G401 (cell line): ENCODE data around the gene CADM2. TPM values are rescaled to one million over a fixed set of nuclear protein-coding genes. Genes with fewer than 3 reads are reported as not detected.
A peak's percentile ranks its signal among the peaks of the same experiment; 100 is the strongest.
"Not testable (repeated sequence)": the region's sequence is repeated elsewhere in the genome, so short reads cannot be mapped to it uniquely, and the experiment has no call there.

Experiments
- DNase-seq: peaks from one replicate; pipeline ENCODE4 v3.0.0-alpha.2; 2015; ENCODE audit warnings: low spot score
- in situ Hi-C: cut with HindIII; loops from 2 replicates; pipeline ENCODE4 v1.10.0; 2016; ENCODE audit warnings: low sequenced_read_pairs, mixed read lengths
- total RNA-seq: library from RNA; depleted of rRNA; stranded (reverse); fragments of >200 nt; shearing (Covaris generic); gene quantifications from 2 replicates; pipeline ENCODE4 v1.2.3, GENCODE V29; 2014

Gene CADM2
- total RNA-seq, 1 experiment from 2014 or later = not detected

GRCh38 chr3:85922374-85922773 is 963.6 kb downstream of the CADM2 start:
- in situ Hi-C loops = no loop called here
- no peak for DNase-seq

GRCh38 chr3:85930718-85931117 is 971.9 kb downstream of the CADM2 start:
- DNase-seq = no peak
- in situ Hi-C loops = no loop called here

GRCh38 chr3:85933326-85933725 is 974.5 kb downstream of the CADM2 start:
- no peak for DNase-seq
- in situ Hi-C loops = no loop called here

- in situ Hi-C loops = no loop called here
- no peak for DNase-seq
Observed at GRCh38 chr3:85935171-85935570, 976.4 kb downstream of the CADM2 start.

- DNase-seq = peak; percentile 33
- in situ Hi-C loops = no loop called here
Observed at GRCh38 chr3:85939074-85939482, 980.3 kb downstream of the CADM2 start.

GRCh38 chr3:85950435-85950834 is 991.6 kb downstream of the CADM2 start:
- no peak for DNase-seq
- in situ Hi-C loops = no loop called here

GRCh38 chr3:85960793-85961192 is 1002.0 kb downstream of the CADM2 start:
- no peak for DNase-seq
- in situ Hi-C loops = no loop called here

- DNase-seq = no peak
- in situ Hi-C loops = no loop called here
Observed at GRCh38 chr3:85977615-85978338, 1019.0 kb downstream of the CADM2 start.

GRCh38 chr3:85979034-85979433 is 1020.2 kb downstream of the CADM2 start:
- in situ Hi-C loops = no loop called here
- no peak for DNase-seq

- in situ Hi-C loops = not testable (repeated sequence)
Observed at GRCh38 chr3:85989581-85989980, 1030.8 kb downstream of the CADM2 start.

GRCh38 chr3:86029590-86029989 is 1070.8 kb downstream of the CADM2 start:
- in situ Hi-C loops = no loop called here
- DNase-seq = no peak

More at GRCh38 chr3:85989581-85989980, 1030.8 kb downstream of the CADM2 start:
- DNase-seq = not testable (repeated sequence)

- no peak for DNase-seq
- in situ Hi-C loops = no loop called here
Observed at GRCh38 chr3:86037916-86038315, 1079.1 kb downstream of the CADM2 start.

GRCh38 chr3:86046436-86047136 is 1087.8 kb downstream of the CADM2 start:
- in situ Hi-C loops = no loop called here
- DNase-seq = no peak

- in situ Hi-C loops = no loop called here
- DNase-seq = no peak
Observed at GRCh38 chr3:86047161-86047560, 1088.4 kb downstream of the CADM2 start.

- no peak for DNase-seq
- in situ Hi-C loops = no loop called here
Observed at GRCh38 chr3:86051058-86051457, 1092.3 kb downstream of the CADM2 start.

GRCh38 chr3:86056032-86056431 is 1097.2 kb downstream of the CADM2 start:
- DNase-seq = no peak
- in situ Hi-C loops = no loop called here

GRCh38 chr3:86056962-86057361 is 1098.2 kb downstream of the CADM2 start:
- in situ Hi-C loops = no loop called here
- no peak for DNase-seq

- in situ Hi-C loops = no loop called here
Observed at GRCh38 chr3:86073799-86074198, 1115.0 kb downstream of the CADM2 start.

GRCh38 chr3:86087160-86087871 is 1128.5 kb downstream of the CADM2 start:
- in situ Hi-C loops = no loop called here
- no peak for DNase-seq

More at GRCh38 chr3:86073799-86074198, 1115.0 kb downstream of the CADM2 start:
- no peak for DNase-seq

GRCh38 chr3:86104154-86104553 is 1145.4 kb downstream of the CADM2 start:
- no peak for DNase-seq
- in situ Hi-C loops = no loop called here
